Neural cell (in vitro differentiated cells): ENCODE data around the gene CUEDC1. TPM values are rescaled to one million over a fixed set of nuclear protein-coding genes. Genes with fewer than 3 reads are reported as not detected.

Experiments
- H2AFZ ChIP-seq: fragments of 200-600, 300-800 bp; sonication (generic), shearing (Covaris generic); 2 replicates; pipeline ENCODE4 v1.6.0; 2014; ENCODE audit warnings: low read depth, mild to moderate bottlenecking, antibody characterized with exemption, low read length, moderate library complexity
- H3F3A ChIP-seq: fragments of 200-600 bp; shearing (Covaris generic); 2 replicates; pipeline ENCODE4 v1.6.1; 2016; ENCODE audit warnings: mild to moderate bottlenecking, moderate library complexity, mixed read lengths, antibody characterized with exemption, low read length; ENCODE audit not compliant: insufficient read depth, poor library complexity, severe bottlenecking
- H3K27ac ChIP-seq: fragments of 200-600, 300-800 bp; sonication (generic), shearing (Covaris generic); 2 replicates; pipeline ENCODE4 v1.5.1; 2014; ENCODE audit warnings: mild to moderate bottlenecking, low read length, moderate library complexity
- H3K27me3 ChIP-seq: fragments of 300-800, 200-600 bp; sonication (generic), shearing (Covaris generic); 2 replicates; pipeline ENCODE4 v1.6.0; 2014; ENCODE audit warnings: mild to moderate bottlenecking, low read depth, low read length, moderate library complexity; ENCODE audit not compliant: insufficient read depth
- H3K36me3 ChIP-seq: fragments of 300-800, 200-600 bp; sonication (generic), shearing (Covaris generic); 2 replicates; pipeline ENCODE4 v1.5.1; 2014; ENCODE audit warnings: mild to moderate bottlenecking, antibody characterized with exemption, low read length, moderate library complexity; ENCODE audit not compliant: insufficient read depth
- H3K4me2 ChIP-seq: fragments of 300-800, 200-600 bp; sonication (generic), shearing (Covaris generic); 2 replicates; pipeline ENCODE4 v1.6.0; 2014; ENCODE audit warnings: mild to moderate bottlenecking, low read length
- H3K4me3 ChIP-seq: fragments of 300-800, 200-600 bp; sonication (generic), shearing (Covaris generic); 2 replicates; pipeline ENCODE4 v1.5.1; 2014; ENCODE audit warnings: mild to moderate bottlenecking, low read length, moderate library complexity
- H3K79me2 ChIP-seq: fragments of 200-600 bp; shearing (Covaris generic); replicated peaks from 2 replicates; pipeline ENCODE4 v1.6.0; 2014; ENCODE audit warnings: mild to moderate bottlenecking, low read length, moderate library complexity; ENCODE audit not compliant: insufficient read depth
- H3K9ac ChIP-seq: fragments of 300-800, 200-600 bp; sonication (generic), shearing (Covaris generic); 2 replicates; pipeline ENCODE4 v1.6.1; 2016; ENCODE audit warnings: mild to moderate bottlenecking, low read length, mixed read lengths
- H3K9me2 ChIP-seq: fragments of 200-600 bp; shearing (Covaris generic); 2 replicates; pipeline ENCODE4 v1.6.1; 2016; ENCODE audit warnings: mild to moderate bottlenecking, low read length, mixed read lengths; ENCODE audit not compliant: insufficient read depth
- H3K9me3 ChIP-seq: fragments of 200-600, 300-800 bp; sonication (generic), shearing (Covaris generic); 2 replicates; pipeline ENCODE4 v1.6.1; 2016; ENCODE audit warnings: mild to moderate bottlenecking, mixed run types, low read length, moderate library complexity, mixed read lengths
- H4K20me1 ChIP-seq: fragments of 200-600 bp; shearing (Covaris generic); 2 replicates; pipeline ENCODE4 v1.6.1; 2016; ENCODE audit warnings: mild to moderate bottlenecking, mixed run types; ENCODE audit not compliant: insufficient read depth
- EP300 ChIP-seq: fragments of 450-650 bp; conservative IDR thresholded peaks from 2 replicates; pipeline ENCODE4 v1.6.1; 2014; ENCODE audit warnings: antibody characterized with exemption, mild to moderate bottlenecking, moderate library complexity; ENCODE audit not compliant: poor library complexity, severe bottlenecking
- EZH2 ChIP-seq: fragments of 200-600, 300-800 bp; shearing (Covaris generic), sonication (generic); IDR thresholded peaks from 2 replicates; pipeline ENCODE4 v1.6.1; 2014; ENCODE audit warnings: antibody characterized with exemption, low read length, borderline replicate concordance, mild to moderate bottlenecking; ENCODE audit not compliant: insufficient read depth, poor library complexity, severe bottlenecking
- MXI1 ChIP-seq: fragments of 450-650 bp; conservative IDR thresholded peaks from 2 replicates; pipeline ENCODE4 v1.6.1; 2014; ENCODE audit warnings: antibody characterized with exemption, mild to moderate bottlenecking; ENCODE audit not compliant: poor library complexity, severe bottlenecking
- POLR2AphosphoS5 ChIP-seq: IDR thresholded peaks from 2 replicates; pipeline ENCODE4 v1.6.1; 2012
- RAD21 ChIP-seq: fragments of 450-650 bp; conservative IDR thresholded peaks from 2 replicates; pipeline ENCODE4 v1.6.1; 2014; ENCODE audit warnings: antibody characterized with exemption, mild to moderate bottlenecking, moderate library complexity
- SMC3 ChIP-seq: fragments of 450-650 bp; conservative IDR thresholded peaks from 2 replicates; pipeline ENCODE4 v1.6.1; 2014; ENCODE audit warnings: antibody characterized with exemption, mild to moderate bottlenecking, moderate library complexity; ENCODE audit not compliant: poor library complexity
- TAF1 ChIP-seq: IDR thresholded peaks from 2 replicates; pipeline ENCODE4 v1.6.1; 2012; ENCODE audit warnings: low read depth
- polyA plus RNA-seq: library from polyadenylated mRNA; depleted of rRNA; stranded (reverse); fragments of >200 nt; gene quantifications from 2 replicates; pipeline ENCODE4 v1.2.3, GENCODE V29; 2014
- TF ChIP-seq, protein P1 (sequence below): IDR thresholded peaks from 2 replicates; pipeline ENCODE4 v1.6.1; 2012; ENCODE audit warnings: borderline replicate concordance
- TF ChIP-seq, protein P2 (sequence below): fragments of 450-650 bp; IDR thresholded peaks from 2 replicates; pipeline ENCODE4 v1.5.1; 2014; ENCODE audit warnings: antibody characterized with exemption, mild to moderate bottlenecking, moderate library complexity; ENCODE audit not compliant: poor library complexity, severe bottlenecking

The CUEDC1 gene
- polyA plus RNA-seq, 1 donor from 2014 or later = 27.0 TPM

DNA sequence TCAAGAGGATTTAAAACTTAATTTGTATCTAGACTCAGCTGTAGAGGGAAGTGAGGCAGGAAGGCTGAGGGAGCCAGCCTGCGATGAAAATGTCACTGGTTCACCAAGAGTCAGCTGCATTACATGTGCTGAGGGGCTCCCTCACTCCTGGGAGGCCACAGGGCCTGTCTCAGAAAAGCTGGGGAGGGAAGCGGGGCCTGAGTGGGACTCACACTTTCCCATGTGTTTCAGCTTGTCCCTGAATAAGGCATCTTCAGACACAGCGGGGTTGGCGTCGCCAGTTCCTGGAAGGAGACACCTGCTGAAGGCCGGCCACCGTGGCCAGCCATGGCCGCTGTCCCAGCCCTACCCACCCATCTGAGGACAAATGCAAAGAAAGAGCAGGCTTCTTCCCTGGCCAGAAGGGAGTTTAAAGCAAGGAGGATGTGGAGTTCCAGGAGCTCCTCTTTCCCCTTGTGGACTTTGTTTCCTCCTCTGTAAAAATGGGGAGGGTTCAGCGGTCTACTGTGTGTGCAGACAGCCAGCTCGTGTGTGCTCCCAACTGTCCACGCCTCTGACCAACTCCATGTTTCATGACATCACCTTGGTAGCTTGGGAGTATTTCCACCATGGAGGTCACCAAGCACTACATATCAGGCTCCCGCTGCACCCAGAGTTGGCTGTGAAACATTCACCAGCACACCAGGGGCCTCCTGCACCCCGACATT lies 86.1 kb downstream of the CUEDC1 start:
- Histone ChIP-seq H3K36me3 (no peaks in the 10 kb centered on the region), H3K27ac (no peak overlapping the region), H2AFZ (no peak overlapping the region), H3K9me3 (no peaks in the 10 kb centered on the region), H4K20me1 (no peaks in the 10 kb centered on the region), H3K27me3 (no peaks in the 10 kb centered on the region), H3K4me3 (no peak overlapping the region), H3K9me2 (no peaks in the 10 kb centered on the region), H3K4me2 (no peak overlapping the region), H3K79me2 (no peaks in the 10 kb centered on the region), H3F3A (no peaks in the 10 kb centered on the region), H3K9ac (no peak overlapping the region)
- TF ChIP-seq TAF1 (no peak), MXI1 (no peak), EP300 (no peak), POLR2AphosphoS5 (no peak), SMC3 (no peak), RAD21 (no peak), EZH2 (no peak)
- TF ChIP-seq, protein P1, sequence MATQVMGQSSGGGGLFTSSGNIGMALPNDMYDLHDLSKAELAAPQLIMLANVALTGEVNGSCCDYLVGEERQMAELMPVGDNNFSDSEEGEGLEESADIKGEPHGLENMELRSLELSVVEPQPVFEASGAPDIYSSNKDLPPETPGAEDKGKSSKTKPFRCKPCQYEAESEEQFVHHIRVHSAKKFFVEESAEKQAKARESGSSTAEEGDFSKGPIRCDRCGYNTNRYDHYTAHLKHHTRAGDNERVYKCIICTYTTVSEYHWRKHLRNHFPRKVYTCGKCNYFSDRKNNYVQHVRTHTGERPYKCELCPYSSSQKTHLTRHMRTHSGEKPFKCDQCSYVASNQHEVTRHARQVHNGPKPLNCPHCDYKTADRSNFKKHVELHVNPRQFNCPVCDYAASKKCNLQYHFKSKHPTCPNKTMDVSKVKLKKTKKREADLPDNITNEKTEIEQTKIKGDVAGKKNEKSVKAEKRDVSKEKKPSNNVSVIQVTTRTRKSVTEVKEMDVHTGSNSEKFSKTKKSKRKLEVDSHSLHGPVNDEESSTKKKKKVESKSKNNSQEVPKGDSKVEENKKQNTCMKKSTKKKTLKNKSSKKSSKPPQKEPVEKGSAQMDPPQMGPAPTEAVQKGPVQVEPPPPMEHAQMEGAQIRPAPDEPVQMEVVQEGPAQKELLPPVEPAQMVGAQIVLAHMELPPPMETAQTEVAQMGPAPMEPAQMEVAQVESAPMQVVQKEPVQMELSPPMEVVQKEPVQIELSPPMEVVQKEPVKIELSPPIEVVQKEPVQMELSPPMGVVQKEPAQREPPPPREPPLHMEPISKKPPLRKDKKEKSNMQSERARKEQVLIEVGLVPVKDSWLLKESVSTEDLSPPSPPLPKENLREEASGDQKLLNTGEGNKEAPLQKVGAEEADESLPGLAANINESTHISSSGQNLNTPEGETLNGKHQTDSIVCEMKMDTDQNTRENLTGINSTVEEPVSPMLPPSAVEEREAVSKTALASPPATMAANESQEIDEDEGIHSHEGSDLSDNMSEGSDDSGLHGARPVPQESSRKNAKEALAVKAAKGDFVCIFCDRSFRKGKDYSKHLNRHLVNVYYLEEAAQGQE = no peak
- TF ChIP-seq, protein P2, sequence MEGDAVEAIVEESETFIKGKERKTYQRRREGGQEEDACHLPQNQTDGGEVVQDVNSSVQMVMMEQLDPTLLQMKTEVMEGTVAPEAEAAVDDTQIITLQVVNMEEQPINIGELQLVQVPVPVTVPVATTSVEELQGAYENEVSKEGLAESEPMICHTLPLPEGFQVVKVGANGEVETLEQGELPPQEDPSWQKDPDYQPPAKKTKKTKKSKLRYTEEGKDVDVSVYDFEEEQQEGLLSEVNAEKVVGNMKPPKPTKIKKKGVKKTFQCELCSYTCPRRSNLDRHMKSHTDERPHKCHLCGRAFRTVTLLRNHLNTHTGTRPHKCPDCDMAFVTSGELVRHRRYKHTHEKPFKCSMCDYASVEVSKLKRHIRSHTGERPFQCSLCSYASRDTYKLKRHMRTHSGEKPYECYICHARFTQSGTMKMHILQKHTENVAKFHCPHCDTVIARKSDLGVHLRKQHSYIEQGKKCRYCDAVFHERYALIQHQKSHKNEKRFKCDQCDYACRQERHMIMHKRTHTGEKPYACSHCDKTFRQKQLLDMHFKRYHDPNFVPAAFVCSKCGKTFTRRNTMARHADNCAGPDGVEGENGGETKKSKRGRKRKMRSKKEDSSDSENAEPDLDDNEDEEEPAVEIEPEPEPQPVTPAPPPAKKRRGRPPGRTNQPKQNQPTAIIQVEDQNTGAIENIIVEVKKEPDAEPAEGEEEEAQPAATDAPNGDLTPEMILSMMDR = no peak

DNA sequence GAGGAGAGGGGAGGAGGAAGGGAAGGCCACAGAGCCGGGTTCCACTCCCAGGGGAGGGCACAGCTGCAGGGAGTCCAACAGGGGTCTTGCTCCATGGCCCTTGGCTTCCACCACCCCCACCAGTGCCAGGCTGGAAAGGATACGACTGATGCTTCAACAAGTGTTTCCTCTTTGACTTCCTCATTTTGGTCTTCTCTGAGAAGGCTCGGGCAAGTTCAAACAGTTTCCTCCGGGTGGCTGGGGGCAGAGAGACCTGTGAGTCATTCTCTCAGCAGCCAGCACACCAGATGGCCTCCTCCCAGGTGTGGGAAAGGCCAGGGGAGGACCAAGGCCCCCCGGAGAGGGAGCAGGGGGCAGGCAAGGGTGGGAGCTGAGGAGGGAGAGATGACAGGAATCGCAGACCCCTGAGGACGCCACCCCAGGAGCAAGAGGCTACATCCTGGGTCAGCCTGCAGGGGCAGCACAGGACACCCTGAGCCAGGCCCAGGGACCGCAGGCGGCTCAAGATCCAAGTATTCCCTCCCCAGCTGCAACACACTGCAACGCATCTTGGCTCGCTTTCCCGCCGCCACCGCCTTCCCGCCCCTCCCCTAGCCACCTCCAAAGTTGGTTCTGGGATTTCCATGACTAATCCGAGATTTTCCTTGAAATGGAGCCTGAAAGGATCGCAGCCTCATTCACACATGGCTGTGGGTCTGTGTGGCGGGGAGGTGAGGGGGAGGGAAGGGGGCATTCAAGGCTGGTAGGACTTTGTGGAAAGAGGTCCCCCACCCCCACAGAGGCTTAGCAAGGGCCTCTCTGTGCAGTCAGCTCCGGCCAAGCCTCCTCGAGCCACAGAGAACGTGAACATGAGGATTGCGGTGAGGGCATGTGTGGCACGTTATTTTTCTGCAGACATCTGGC lies 87.0 kb downstream of the CUEDC1 start:
- Histone ChIP-seq H3K27me3 (no peaks in the 10 kb centered on the region), H3F3A (no peaks in the 10 kb centered on the region), H4K20me1 (no peaks in the 10 kb centered on the region), H3K4me3 (no peak overlapping the region), H3K9me3 (no peaks in the 10 kb centered on the region), H3K4me2 (no peak overlapping the region), H3K27ac (no peak overlapping the region), H3K9ac (no peak overlapping the region), H3K9me2 (no peaks in the 10 kb centered on the region), H2AFZ (no peak overlapping the region), H3K79me2 (no peaks in the 10 kb centered on the region), H3K36me3 (no peaks in the 10 kb centered on the region)
- TF ChIP-seq RAD21 (no peak), EP300 (no peak), SMC3 (no peak), TAF1 (no peak), POLR2AphosphoS5 (no peak), EZH2 (no peak), MXI1 (no peak)
- TF ChIP-seq, protein P1 = no peak
- TF ChIP-seq, protein P2 = no peak
